GM18951 (cell line): Measurements from ENCODE around the gene NFATC3.

Experiments
- POLR2A ChIP-seq: IDR thresholded peaks from 4 replicates; pipeline ENCODE4 v1.6.1; 2011; ENCODE audit warnings: mild to moderate bottlenecking; ENCODE audit not compliant: insufficient read length, insufficient read depth; ENCODE audit errors: extremely low read depth
- in situ Hi-C: fragments of 300-500 bp; cut with MboI; formaldehyde crosslinking; loops from one replicate; pipeline ENCODE4 v1.12.0; 2022; ENCODE audit warnings: low sequenced_read_pairs, mixed read lengths, inconsistent platforms; ENCODE audit not compliant: unreplicated experiment

The NFATC3 gene

DNA sequence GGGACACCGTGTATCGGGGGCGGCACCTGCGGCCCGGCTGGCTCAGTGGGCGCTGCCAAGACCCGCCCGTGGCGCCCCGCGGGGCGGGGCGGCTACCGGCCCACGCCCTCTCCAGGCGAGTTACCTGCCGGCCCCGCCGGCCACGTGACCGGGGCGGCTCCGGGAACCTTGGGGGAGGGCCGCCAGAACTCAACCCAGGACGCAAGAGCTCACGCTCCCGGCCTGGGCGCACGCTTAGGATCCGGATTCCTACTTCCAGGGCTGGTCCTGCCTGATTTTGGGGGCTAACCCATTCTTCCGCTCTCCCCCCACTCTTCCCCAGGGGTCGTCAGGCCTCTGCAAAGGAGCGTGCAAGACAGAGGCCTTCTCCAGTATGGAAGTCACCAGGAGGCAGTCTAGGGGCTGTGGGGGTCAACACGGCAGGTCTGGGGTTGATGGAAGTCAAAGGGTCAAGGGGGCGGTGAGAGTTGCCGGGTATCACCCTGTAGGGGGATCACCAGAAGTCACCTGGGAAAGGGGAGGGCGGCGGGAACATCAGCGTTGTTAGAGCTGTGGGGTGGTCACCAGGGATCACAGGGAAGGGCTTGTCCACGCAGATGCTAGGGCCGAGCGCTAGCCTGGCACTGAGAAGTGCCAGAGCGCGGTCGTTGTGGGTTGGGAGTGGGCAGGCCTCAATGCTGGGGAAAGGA is 151.1 kb downstream of the NFATC3 start:
- in situ Hi-C loops, result no loop called here
- peak; percentile 41 for TF ChIP-seq POLR2A

- no peak for TF ChIP-seq POLR2A
- in situ Hi-C loops, result no loop called here
These were observed 151.7 kb downstream of the NFATC3 start for GRCh38 chr16:68236826-68237242.

DNA sequence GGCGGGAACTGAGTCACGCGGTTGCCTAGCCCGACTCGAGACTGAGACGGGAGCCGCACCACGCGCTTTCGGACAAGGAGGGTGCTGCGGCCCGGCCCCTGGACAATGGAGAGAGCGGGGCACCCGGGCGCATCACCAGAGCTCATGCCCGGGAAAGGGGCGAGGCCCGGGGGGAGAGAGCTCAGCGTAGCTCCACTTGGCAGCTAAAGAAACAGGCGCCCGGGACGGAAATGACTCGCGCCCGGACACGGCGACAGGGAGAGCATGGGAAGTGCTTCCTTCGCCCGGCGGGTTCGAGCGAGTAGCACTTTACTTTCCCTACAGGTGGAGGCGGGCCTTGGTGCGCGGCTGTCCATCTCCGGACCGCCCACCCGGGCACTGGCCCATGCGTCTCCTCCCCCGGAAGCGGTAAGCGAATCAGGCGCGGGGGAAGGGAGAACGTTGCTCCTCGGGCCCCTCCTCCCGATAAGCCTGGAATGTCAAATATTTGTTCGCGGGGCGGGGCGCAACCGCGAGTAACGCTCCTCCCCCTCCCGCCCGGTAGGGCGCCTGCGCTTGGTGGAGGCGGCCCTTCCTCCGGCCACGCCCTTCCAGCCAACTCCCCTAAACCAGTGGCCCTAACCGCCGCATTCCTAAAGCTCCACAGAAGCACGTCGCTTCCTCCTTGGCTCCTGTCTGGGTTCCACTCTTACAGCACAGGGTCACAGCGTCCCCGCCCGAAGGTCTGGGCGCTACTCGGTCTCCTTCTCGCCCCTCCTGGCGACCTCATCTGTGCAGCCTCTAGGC is 152.3 kb downstream of the NFATC3 start:
- in situ Hi-C loops, result no loop called here
- TF ChIP-seq POLR2A, result peak; percentile 81

GRCh38 chr16:68238029-68238345 is 152.8 kb downstream of the NFATC3 start:
- TF ChIP-seq POLR2A, result no peak
- in situ Hi-C loops, result no loop called here

DNA sequence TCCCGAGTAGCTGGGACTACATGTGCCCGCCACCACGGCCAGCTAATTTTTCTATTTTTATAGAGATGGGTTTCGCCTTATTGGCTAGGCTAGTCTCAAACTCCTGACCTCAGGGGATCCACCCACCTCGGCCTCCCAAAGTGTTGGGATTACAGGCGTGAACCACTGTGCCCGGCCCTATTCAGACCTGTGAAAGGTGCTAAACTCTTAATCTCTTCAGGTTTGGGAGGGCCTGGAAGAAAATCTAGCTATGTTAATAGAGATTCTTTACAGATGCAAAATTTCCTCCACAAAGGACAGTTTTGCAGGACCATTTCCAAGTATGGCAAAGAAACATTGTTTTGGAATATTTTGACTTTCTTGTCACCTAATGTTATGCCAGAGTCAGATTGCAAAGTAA is 156.9 kb downstream of the NFATC3 start:
- TF ChIP-seq POLR2A, result no peak
- in situ Hi-C loops, result no loop called here

DNA sequence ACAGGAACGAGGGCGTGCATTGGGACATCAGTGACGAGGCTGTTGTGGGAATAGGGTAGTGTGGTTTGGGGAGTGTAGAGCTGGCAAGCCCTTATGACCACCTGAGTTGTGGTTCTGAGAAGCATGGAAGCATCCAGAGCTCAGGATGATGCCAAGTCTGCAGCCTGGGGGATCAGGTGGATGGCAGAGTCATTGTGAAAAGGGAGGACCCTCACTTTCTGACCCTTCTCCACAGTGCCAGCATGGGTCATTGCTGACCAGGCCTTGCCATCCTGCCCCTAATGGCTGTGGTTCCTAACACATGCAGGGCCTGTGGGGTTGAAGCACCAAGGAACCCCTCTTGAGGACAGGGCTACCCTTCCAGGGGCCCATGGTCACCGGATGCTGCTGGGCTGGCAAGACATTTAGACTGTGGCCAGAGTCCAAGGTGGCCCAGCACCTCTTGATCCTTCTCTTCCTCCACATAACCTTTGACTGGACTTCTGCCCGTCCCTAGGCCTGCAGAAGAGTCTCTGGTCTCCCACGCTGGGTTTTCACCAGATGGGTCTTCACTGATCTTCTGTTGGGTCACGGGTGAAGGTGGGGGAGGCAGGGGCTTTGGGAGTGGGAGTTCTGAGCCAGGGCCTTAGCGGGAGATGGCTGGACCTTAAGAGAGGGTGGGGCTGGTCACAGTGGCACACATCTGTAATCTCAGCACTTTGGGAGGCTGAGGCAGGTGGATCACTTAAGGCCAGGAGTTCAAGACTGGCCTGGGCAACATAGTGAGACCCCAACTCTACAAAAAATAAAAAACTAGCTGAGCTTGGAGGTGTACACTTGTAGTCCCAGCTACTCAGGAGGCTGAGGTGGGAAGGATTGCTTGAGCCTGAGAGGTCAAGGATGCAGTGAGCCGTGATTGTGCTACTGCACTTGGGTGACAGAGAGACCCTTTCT is 158.0 kb downstream of the NFATC3 start:
- TF ChIP-seq POLR2A, result no peak
- in situ Hi-C loops, result no loop called here

DNA sequence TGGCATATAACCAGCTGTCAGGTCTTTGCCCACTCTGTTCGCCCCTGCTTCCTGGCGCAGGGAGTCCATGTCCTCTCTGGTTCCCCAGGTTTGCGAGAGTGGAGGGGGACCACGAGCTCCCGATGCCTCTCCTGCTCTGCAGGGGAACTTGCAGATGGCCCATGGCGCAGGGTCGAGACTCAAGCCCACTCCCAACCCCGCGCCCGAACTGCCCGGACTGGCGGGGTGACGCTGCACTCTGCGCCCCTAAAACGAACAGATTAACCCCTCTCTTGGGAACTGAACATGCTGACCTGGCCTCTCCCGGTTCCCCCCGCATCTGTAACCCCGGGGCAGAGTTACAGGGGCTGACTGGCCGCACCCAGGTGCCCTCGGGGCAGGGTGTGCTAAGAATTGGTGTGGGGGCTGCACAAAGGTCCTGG is 159.3 kb downstream of the NFATC3 start:
- in situ Hi-C loops, result no loop called here
- no peak for TF ChIP-seq POLR2A

DNA sequence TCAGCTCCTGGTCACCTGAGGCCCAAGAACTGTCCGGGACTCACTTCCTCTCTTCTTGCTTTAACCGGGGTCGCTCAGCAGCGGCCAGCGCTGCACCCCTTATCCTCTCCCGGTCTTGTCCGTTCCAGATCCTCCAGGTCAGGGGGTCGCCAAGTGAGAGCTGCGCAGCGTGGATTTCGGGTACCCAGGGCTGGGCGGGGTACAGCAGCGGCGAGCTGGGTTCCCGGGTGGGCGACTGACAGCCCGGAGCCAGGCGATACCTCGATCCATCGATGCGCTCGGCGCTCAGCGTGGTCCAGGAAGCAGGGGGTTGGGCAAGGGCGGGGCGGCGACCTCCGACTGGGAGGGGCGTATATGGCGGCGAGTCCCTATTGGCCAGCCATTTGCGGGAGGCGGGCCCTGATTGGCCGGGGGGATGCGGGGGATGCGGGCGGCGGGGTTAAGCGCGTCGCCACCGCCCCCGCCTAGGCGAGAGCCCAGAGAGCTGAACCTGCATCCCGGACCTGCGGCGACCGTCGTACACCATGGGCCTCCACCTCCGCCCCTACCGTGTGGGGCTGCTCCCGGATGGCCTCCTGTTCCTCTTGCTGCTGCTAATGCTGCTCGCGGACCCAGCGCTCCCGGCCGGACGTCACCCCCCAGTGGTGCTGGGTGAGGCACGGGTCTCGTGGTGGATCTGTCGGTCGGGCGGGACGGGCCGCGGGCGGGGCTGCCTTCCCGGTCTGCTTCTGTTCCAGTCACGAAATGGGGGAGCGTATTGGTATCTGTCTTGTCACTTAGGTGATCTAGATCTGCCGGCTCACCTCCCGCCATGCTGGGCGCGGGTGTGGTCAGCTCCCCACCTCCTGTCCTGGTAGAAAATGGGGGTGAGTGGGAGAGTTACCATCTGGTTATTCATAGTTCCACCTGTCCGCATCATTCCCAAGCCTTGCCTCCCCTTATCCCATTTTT is 160.0 kb downstream of the NFATC3 start, which contains the start of gene PLA2G15:
TSS of gene PLA2G15 (plus strand) at position 471 of the 951 bp plus-strand sequence. CDS start at position 525, 54 bp downstream.
- TF ChIP-seq POLR2A, result peak; percentile 68
- in situ Hi-C loops, result no loop called here

GRCh38 chr16:68246121-68246520 is 161.0 kb downstream of the NFATC3 start:
- in situ Hi-C loops, result no loop called here
- TF ChIP-seq POLR2A, result no peak

DNA sequence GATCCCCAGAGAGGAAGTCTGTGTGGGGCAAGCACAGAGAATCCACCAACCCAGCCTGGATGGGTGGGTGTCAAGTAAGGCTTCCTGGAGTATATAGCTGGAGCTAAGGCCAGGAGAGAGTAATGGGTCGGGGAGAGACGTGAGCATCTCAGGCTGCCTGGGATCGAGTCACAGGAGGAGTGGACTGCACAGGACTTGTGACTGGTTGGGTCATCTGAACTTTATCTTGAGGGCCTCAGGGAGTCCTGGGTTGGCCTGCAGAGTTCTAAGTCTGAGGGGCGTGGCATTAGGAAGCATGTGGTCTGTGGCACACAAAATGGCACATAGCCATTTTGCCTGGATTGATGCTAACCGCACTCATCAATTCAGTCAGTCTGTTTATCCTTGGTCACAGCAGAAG is 161.5 kb downstream of the NFATC3 start:
- no peak for TF ChIP-seq POLR2A
- in situ Hi-C loops, result no loop called here

GRCh38 chr16:68247400-68247799 is 162.2 kb downstream of the NFATC3 start:
- TF ChIP-seq POLR2A, result no peak
- in situ Hi-C loops, result no loop called here

- no peak for TF ChIP-seq POLR2A
- in situ Hi-C loops, result no loop called here
These were observed 162.8 kb downstream of the NFATC3 start for GRCh38 chr16:68247932-68248331.
